ENCODE data around the gene CREB3.

The CREB3 gene

DNA sequence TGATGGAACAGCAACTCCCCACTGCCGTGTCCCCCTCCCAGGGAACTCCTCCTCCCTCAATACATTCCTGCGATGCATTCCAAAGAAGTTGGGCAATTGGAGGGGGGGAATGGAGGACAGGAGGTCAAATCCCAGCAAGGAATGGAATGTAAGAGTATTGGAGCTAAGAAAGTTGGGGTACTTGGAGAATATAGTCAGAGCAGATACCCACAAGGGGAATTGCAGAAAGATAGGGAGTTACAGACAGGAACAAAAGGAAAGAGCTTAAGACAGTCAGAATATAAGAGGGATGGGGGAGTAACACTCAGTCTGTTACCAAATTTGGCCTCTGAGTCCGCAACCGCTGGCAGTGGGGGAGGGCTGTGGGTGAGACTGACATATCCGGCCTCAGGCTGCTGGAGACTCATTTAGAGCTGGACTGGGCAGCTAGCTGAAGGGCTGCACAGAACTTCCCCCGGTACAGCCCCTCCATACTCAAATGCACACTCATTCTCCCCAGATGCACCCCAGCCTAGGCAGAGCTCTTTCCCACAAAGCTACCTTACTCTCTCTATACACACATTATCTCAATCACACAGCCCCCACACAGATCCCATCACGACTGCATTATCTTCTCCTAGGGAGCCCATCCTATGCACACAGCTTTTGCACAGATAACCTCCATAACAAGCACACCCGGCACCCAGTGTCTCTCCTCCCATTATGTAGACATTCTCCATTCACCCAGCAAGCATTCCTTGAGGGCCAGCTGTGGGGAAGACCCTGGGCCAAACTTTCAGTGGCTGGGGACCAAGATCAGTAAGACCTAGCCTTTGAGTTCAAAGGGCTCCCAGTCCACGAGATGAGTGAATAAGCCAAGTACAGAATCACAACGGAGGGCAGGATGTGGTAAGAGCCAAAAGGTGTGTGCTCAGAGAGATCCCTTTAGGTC is 4.2 kb upstream of the CREB3 start:
- DNase-seq: no peak

DNA sequence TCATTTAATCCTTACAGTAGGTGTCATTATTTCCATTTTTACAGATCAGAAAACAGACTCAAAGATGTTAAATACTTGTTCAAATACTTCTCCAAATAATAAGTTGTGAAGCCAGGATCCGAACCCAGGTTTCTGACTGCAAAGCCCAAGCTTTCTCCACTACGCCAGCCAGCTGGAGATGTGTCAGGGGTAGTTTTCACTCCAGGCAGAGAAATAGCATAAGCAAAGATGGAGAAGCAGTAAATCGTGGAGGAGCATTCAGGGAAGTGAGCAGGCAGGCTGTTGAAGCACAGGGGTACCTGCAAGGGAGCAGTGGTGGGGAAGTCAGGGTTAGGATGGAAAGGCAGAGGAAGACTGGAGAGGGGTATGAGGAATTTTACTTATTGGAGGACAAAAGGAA is 3.4 kb upstream of the CREB3 start:
- no peak for DNase-seq

DNA sequence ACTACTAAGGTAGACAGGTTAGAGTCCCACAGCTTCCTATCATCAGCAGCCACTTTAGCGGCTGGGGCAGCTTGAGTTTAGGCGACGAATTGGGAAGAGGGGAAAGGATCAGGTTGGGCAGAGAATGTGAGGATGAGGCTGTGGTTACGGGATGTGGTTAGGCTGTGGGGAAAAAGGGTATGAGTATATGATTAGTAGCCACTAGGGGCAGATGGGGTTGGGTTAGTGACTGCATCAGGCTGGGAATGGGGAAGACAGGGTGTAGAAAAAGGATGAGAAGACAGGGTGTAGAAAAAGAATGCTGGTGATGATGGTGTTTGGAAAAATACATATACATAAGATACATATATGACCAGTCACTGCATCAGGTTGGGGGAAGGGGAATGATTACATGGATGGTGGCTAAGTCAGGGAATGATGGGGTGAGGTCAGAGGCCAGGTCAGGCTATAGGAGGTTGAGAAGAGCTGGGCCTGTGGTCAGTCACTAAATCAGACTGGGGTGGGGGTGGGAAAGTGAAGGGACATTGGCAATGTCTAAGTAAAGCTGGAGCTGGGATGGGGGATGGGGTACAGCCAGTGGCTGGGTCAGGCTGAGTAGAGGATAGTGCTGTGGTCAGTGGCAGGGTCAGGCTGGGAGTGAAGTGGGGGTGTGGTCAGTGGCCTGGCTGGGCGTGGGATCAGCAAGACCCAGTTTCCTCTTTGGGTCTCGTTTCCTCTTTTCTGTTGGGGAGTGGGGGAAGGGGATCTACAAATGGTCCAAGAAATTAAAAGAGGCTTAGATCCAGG is 2.6 kb upstream of the CREB3 start:
- peak; percentile 5 for DNase-seq

DNA sequence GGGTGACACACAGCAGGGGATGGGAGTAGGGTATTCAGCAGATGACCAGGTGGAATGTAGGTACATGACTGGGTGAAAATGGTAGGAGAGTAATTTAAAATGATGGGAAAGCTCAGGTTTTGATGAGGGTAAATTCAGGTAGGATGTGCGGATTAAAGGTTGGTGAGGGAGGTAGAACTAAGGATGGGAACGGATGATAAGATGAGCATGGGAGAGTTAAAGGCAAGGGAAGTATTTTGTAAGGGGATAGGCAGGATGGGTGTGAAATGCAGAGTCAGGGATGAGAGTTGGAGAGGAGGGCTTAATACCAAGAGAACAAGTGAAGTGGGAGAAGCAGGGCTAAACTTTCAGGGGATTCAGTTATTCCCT is 2.0 kb upstream of the CREB3 start:
- no peak for DNase-seq

DNA sequence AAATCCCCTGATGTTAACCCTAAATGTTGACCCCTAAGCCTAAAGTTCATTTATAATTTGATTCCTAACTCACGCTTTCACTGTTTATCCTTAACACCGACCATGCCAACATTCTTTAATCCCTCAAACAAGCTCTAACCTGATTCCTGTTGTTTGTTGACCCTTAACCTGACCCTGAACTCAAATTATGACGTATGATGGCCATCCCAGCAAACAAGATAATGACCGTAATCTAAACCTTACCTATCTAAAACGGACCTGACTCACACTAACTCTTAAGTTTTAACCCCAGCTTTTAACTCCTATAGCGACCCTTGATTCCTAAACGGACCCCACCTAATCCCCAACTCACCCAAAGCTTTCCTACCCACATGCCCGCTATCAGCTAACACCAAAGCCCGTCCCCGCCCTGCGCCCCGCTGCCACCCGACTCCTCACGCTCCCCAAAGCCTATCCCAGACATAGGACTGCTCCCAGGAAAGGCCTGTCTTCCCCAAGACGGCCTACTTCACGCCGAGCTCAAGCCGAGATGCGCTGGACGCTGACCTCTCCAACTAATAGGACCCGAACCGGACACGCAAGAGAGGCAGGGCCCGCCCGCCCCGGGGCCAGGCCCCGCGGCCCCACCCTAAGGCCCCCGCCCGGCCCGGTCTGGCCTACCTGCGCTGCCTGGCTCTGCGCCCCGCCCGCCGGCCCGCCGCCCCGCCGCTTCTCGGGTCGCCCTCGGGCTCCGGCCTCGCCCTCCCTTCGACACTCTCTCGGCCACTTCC is 866 bp upstream of the CREB3 start:
- no peak for DNase-seq

DNA sequence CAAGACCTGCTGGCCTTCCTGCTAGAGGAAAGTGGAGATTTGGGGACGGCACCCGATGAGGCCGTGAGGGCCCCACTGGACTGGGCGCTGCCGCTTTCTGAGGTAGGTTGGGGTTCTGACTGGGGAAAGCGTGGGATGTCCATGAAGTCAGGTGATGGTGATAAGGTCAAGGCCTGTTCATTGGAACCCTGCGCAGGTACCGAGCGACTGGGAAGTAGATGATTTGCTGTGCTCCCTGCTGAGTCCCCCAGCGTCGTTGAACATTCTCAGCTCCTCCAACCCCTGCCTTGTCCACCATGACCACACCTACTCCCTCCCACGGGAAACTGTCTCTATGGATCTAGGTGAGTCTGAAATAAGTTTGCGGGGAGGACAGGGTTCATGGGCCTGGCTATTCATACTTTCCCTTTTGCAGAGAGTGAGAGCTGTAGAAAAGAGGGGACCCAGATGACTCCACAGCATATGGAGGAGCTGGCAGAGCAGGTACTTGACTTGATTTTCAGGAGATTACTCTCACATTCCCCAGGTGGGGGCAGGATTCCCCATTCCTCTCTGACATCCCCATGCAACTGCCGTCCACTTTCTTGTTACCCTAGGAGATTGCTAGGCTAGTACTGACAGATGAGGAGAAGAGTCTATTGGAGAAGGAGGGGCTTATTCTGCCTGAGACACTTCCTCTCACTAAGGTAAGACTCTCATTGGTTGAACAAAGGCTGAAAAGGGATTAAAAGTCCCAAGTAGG is 505 bp downstream of the CREB3 start:
- no peak for DNase-seq

DNA sequence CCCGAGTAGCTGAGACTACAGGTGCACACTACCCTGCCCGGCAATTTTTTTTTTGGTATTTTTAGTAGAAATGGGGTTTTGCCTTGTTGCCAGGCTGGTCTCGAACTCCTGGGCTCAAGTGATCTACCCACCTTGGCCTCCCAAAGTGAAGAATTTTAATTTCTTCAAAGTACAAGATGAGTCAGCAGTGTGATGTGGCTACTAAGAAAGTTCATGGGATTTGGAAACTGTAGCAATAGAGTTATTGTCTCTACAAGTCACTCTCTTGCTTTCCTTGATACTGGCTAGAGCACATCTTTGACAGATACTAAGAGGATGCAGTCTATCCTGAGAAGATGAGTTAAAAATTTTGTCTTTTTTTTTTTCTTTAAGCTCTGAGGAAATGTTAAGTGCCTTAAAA is 1.6 kb downstream of the CREB3 start:
- no peak for DNase-seq

DNA sequence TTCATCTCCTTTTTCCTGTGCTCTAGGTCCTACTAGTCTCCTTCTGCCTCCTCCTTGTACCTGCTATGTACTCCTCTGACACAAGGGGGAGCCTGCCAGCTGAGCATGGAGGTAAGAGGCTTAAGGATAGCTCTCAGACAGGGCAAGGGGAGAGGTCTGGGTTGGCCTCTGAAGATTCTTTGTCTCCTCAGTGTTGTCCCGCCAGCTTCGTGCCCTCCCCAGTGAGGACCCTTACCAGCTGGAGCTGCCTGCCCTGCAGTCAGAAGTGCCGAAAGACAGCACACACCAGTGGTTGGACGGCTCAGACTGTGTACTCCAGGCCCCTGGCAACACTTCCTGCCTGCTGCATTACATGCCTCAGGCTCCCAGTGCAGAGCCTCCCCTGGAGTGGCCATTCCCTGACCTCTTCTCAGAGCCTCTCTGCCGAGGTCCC is 3.8 kb downstream of the CREB3 start:
- peak; percentile 28 for DNase-seq

DNA sequence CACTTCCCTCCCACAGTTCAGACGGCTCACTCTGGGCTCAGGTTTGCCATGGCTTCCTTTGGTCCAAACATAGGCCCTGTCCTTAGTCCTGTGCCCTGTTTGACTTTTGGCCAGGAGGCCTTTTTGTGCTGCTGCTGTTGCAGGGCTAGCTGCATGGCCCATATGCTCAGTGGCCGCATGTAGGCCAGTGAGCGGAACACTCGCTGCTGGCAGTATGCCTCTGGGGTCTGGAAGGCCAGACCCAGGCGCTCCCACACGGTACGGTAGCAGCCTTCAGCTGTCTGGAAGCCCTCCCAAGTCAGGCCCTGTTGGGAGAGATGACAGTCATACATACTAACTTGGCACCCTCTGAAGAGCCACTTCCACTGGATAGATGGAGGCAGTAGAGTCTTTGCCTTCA is 4.7 kb downstream of the CREB3 start:
- DNase-seq: no peak

DNA sequence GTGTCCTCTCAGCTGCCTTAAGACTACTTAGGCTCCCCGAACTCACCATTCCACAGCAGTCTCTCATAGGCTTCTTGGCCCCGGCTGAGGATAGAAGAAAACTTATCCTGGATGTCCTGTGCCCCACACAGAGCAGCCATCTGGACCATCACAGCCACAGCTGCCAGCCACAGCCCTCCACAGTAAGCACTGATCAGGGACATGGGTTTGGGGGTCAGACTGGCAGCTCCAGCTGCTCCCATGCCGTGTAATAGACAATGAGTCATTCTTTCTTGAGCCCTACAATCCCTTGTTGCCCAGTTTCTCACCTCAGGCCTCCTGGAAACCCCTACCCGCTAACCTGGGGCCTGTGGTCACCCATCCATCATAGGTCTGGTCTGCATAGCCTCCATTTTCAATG is 5.7 kb downstream of the CREB3 start:
- DNase-seq: no peak

DNA sequence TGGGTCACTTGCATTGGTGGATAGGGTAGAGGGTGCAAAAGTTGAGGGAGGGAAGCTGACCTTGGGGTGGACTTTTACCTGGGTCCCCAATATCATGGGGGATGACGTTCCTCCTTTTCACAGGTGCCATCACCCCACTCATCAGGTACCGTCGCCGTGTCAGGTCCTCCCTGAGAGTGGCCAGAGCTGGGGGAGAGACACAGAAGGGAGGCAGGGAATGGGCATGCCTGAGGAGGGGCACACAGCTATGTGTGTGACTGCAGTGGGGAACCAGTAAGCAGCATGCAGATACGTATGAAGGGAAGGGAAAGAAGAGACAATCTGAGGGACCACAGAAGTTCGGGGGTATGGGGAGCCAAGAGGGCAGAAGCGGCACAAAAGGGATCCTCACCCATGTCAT is 6.5 kb downstream of the CREB3 start:
- no peak for DNase-seq

DNA sequence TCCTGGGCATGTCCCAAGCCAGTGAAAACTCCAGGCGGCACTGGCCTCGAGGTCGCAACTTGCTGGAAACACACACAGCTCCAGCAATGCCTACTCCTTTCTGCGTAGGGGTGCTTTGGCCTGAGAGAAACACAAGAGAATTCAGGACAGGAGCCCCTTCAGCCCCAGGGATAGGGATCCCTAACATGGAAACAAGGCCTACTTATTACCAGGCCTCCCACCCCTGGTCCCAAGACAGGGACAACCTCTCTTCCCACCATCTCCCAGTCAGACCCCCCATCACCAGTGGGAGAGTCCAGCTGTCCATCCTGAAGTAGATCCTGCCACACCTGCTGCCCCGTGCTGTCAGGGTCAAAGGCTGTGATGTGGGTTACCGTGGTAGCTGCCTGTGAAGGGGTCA is 7.8 kb downstream of the CREB3 start:
- no peak for DNase-seq

DNA sequence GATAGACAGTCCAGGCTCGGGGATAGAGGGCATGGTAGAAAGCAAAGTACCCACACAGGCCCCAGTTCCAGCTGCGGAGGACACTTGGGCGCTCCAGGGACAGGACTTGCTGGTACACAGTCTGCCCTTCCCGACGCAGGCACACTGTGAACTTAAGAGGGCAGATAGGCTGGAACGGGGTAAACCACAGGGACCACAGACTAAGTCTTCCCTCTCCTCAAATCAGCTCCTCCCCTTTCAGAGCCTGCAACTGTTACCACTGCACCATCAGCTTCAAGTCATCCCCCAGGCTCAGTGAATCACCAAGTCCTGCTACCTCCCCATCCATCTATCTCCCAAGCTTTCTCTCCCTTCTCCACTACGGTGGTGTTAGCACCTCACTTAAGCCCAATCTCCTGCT is 9.3 kb downstream of the CREB3 start:
- no peak for DNase-seq

DNA sequence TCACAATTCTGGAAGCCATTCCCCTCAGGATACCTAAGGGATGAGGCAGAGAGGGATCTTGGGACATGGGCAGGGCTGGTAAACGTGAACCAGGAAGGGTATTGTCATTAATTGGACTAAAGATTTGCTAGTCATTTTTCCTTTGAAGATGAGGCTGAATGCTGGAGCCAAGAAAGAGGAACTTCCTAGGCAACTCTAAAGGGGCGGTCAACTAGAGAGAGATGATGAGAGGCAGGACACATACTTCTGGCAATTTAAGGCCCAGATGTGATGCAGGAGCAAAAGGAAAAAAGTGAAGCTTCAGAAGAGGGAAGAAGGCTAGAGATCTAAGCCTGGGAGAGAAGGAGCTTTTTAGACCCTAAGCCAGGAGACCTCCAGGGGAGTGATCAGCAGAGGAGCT is 11.0 kb downstream of the CREB3 start:
- DNase-seq: no peak

DNA sequence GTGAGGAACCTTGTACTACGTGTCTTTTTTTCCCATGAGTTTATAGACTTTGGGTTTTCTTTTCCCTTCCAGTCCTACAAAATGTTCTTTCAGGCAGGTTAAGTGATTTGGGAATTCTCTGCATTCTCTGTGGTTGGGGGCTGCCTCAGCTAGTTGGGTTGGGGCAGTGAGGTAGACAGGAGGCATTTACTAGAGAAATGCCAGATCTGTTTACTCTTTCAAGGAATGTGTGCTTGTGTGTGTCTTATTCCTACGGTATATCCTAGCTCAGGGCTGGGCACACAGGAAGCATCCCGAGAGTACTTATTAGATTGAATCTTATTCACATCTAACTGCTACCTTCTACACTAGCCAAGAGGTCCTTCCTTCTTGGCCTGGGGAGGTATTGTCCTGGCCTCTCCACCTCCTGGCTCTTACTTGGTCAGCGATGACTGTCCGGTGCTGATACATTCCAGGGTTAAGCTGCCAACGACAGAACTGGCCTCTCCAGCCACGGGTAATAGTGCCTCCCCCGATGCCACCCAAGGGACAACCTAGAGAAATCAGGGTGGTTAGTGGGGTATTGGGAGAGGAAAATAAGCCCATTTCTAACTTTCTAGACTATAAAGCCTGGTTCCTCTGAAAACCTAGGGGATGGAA is 11.5 kb downstream of the CREB3 start:
- DNase-seq: no peak

DNA sequence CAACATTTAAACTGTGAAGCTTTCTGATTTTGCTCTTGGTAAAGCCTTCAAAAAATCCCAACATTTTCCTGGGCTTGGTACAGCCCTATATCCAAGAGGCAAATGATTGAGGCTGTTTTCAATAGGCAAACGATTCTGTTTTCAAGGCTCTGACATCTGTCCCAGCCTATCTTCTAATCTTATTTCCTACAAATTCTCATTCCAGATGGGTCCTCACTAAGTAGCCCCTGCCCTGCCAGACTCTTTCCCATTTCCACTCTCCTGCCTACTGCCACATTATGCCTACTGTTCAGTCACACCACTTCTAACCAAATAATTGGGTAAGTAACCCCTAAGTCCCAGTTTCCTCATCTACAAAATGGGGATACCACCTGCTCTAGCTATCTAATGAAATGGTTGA is 13.1 kb downstream of the CREB3 start:
- no peak for DNase-seq

DNA sequence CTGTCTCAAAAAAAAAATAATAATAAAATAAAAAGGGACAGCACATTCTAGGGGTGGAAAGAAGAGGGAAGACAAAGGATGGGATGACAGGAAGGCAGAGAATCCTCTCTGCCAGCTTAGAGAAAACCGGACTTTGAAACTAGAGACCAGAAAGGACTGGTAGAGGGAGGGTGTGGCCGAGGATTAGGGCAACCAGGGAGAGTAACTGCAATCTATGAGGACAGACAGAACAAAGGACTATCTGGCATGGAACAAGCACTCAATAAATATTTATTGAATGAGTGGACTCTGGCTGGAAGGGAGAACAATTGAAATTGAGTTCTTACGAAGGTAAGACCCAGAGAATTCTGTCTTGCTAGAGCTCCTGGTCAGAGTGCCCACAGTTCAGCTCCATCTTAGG is 14.1 kb downstream of the CREB3 start:
- no peak for DNase-seq

DNA sequence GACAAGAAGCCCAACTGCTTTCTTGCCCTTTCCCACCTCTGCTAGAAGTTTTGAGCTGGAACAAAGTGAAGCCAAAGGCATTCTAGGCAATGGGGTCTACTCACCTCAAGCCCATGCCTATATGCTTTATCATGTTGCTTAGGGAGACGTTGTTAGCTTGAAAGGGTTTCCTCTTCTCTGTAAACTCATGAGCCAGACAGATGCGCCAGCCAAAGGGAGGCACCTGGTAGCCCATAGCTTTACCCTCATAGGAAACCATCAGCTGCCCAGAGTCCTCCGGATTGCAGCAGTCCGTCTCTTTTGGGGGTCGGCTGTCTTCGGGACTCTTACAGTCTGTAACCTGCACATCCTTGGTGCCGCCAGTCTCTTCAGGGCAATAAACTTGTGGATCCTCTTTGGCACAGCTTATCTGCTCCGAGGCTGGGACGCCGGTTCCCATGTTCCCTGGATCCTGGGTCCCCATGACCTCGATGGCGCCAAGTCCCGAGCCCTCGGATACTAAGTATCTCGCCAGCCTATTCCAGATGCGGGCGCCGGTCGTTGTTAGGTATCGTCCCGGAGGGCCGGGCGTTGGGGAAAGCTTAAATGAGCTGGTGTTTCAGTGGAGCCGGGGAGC is 15.9 kb downstream of the CREB3 start:
- DNase-seq: no peak

DNA sequence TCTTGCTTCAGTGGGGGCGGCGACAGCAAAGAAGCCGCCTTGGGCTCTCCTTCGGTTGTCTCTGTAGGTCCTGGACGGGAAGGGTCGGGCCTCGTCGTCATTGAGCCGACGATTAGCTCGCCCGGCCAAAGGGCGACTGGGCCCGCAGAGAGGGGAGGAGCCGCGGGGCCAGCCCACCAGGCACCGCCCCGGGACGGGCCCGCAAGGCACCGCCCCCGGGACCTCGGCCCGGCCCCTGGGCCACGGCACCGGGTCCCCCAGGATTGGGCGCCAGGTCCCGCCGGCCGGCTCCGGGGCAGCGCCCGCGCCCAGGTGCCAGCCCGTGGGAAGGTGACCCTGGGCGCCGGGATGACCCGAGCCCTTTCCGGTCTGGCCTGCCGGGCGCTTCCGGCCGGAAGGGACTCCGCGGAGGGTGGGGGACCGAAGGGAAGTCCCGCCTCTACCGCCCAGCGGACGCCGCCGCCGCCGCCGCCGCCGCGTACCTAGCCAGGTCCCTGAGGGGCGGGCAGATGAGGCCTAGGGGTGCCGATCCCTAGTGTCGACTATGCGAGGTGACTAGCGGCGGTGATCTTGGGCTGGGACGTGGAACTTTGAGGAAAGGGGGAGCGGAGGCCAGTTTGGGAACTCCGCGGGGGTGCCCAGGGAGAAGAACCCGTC is 16.5 kb downstream of the CREB3 start, which contains the start of the genes GBA2 and RGP1:
GBA2 (minus strand) TSS at position 371 of the 657 bp plus-strand sequence. CDS start 524 bp downstream, outside the sequence.
RGP1 (plus strand) TSS at position 430 of the 657 bp plus-strand sequence. CDS start 469 bp downstream, outside the sequence.
- DNase-seq: peak; percentile 34

DNA sequence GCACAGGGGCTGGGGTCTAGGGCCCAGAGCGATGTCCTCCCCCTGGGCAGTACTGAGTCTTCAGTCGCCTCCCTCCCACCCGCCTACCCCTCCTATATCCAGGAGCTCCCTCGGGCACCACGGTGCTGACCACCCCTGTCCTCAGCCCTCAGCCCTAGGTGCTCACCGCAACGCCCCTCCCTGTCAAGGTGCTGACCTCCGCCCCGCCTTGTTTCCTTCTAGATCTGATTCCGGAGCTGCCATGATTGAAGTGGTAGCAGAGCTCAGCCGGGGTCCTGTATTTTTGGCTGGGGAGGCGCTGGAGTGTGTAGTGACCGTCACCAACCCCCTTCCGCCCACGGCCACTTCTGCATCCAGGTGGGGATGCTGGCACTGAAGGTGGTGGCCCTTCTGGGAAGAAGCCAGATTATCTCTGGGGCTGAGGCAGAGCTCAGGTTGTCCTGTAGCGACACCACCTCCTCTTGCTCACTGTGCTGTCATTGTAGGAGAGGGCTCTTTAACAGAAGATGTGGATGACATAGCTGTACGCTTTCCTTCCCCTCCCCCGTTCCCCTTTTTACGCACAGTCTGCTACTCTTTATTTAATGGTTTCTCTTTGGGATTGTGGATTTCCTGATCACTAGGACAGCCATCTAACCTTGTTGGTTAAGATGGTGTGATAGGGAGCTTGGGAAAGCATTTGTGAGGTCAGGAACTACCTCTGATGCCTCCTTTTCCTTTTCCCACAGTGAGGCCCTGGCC is 17.2 kb downstream of the CREB3 start:
- DNase-seq: peak; percentile 23
